A673 (cell line): ENCODE results near the gene DDHD1. TPM values are rescaled to one million over a fixed set of nuclear protein-coding genes. Genes with fewer than 3 reads are reported as not detected.

Source experiments
- BruUV-seq: library from RNA; stranded (reverse); fragments of 400-500 nt; replicated peaks from 2 replicates; lab custom pipeline; 2021; lab: Mats Ljungman, UMichigan
- CTCF ChIA-PET: fragments of 300-600 bp; sonication (Branson Sonifier 250); formaldehyde crosslinking; loops from one replicate; lab custom pipeline; 2022; ENCODE audit warnings: antibody characterized with exemption; lab: Charles Lee
- POLR2A ChIA-PET: fragments of 300-600 bp; sonication (Branson Sonifier 250); formaldehyde crosslinking; loops from one replicate; lab custom pipeline; 2022; ENCODE audit warnings: antibody characterized with exemption; ENCODE audit not compliant: low non-redundant PET; lab: Charles Lee
- DNase-seq: peaks from one replicate; pipeline ENCODE4 v3.0.0-alpha.2; 2015; ENCODE audit warnings: low spot score
- H3K27ac ChIP-seq: fragments of 200-600 bp; sonication (generic); 2 replicates; pipeline ENCODE4 v1.5.1; 2016; ENCODE audit warnings: mixed run types, low read depth, mild to moderate bottlenecking, mixed read lengths, antibody characterized with exemption, low read length; ENCODE audit not compliant: poor library complexity, severe bottlenecking
- H3K27me3 ChIP-seq: fragments of 200-600 bp; sonication (generic); replicated peaks from 2 replicates; pipeline ENCODE4 v1.6.1; 2017; ENCODE audit warnings: mixed run types, low read depth, mild to moderate bottlenecking, mixed read lengths, antibody characterized with exemption, low read length; ENCODE audit not compliant: insufficient read depth, poor library complexity
- H3K36me3 ChIP-seq: fragments of 200-600 bp; sonication (generic); 2 replicates; pipeline ENCODE4 v1.6.1; 2016; ENCODE audit warnings: mixed run types, mild to moderate bottlenecking, mixed read lengths, antibody characterized with exemption, low read length; ENCODE audit not compliant: insufficient read depth, poor library complexity, severe bottlenecking
- H3K4me1 ChIP-seq: fragments of 200-600 bp; sonication (generic); 2 replicates; pipeline ENCODE4 v1.6.1; 2017; ENCODE audit warnings: mixed run types, mild to moderate bottlenecking, mixed read lengths, antibody characterized with exemption, low read length; ENCODE audit not compliant: insufficient read depth, poor library complexity, severe bottlenecking
- H3K4me3 ChIP-seq: fragments of 200-600 bp; sonication (generic); 2 replicates; pipeline ENCODE4 v1.5.1; 2016; ENCODE audit warnings: low read depth, mixed run types, mild to moderate bottlenecking, mixed read lengths, low read length; ENCODE audit not compliant: poor library complexity, severe bottlenecking
- H3K9me3 ChIP-seq: fragments of 200-600 bp; sonication (generic); 2 replicates; pipeline ENCODE4 v1.6.1; 2016; ENCODE audit warnings: mixed run types, low read depth, mild to moderate bottlenecking, mixed read lengths, antibody characterized with exemption, low read length; ENCODE audit not compliant: poor library complexity, severe bottlenecking
- EZH2 ChIP-seq: fragments of 200-600 bp; sonication (generic); IDR thresholded peaks from 2 replicates; pipeline ENCODE4 v1.6.1; 2017; ENCODE audit warnings: borderline replicate concordance, low read depth, mild to moderate bottlenecking, mixed read lengths, antibody characterized with exemption, low read length; ENCODE audit not compliant: poor library complexity, severe bottlenecking
- intact Hi-C: fragments of 100-400 bp; cut with micrococcal nuclease; formaldehyde crosslinking; loops from one replicate; pipeline ENCODE4 v1.10.0; 2022; ENCODE audit not compliant: unreplicated experiment
- total RNA-seq: library from RNA; stranded (reverse); gene quantifications from 2 replicates; pipeline ENCODE4 v1.2.3, GENCODE V29; 2021
- TF ChIP-seq, protein P1 (sequence below): fragments of 300-800, 200-600 bp; sonication (generic); conservative IDR thresholded peaks from 2 replicates; pipeline ENCODE4 v1.5.1; 2017; ENCODE audit warnings: low read depth, mild to moderate bottlenecking, antibody characterized with exemption, low read length, moderate library complexity, mixed read lengths

Gene DDHD1
- total RNA-seq, 1 experiment from 2014 or later, result 21.9 TPM

DNA sequence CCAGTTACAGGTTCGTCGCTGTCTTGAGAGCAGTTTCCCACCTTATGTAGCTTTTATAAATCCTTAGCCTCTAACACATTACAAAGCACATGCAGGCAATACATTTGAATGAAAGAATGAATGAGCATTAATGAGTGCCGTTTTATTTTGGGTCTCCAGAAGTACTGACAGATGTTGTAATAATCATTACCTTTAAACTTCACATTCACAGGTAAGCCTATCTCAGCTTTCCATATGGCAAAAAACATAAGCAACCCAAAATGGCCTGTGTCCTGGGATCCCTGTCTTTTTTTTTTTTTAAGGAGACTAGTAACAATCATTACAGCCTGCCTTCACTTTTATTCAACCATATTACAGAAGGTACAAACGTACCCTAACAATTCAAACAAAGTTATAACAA lies 149.3 kb downstream of the DDHD1 start:
- Histone ChIP-seq H3K27ac (no peak overlapping the region), H3K36me3 (no peaks in the 10 kb centered on the region), H3K4me1 (no peaks in the 10 kb centered on the region), H3K9me3 (no peaks in the 10 kb centered on the region), H3K4me3 (no peak overlapping the region), H3K27me3 (no peaks in the 10 kb centered on the region)
- no peak for DNase-seq
- CTCF ChIA-PET, result no interaction called here
- POLR2A ChIA-PET, result no interaction called here
- intact Hi-C loops, result no loop called here
- no TSS peak for BruUV-seq
- no peak for TF ChIP-seq EZH2
- TF ChIP-seq, protein P1, sequence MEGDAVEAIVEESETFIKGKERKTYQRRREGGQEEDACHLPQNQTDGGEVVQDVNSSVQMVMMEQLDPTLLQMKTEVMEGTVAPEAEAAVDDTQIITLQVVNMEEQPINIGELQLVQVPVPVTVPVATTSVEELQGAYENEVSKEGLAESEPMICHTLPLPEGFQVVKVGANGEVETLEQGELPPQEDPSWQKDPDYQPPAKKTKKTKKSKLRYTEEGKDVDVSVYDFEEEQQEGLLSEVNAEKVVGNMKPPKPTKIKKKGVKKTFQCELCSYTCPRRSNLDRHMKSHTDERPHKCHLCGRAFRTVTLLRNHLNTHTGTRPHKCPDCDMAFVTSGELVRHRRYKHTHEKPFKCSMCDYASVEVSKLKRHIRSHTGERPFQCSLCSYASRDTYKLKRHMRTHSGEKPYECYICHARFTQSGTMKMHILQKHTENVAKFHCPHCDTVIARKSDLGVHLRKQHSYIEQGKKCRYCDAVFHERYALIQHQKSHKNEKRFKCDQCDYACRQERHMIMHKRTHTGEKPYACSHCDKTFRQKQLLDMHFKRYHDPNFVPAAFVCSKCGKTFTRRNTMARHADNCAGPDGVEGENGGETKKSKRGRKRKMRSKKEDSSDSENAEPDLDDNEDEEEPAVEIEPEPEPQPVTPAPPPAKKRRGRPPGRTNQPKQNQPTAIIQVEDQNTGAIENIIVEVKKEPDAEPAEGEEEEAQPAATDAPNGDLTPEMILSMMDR, result no peak

DNA sequence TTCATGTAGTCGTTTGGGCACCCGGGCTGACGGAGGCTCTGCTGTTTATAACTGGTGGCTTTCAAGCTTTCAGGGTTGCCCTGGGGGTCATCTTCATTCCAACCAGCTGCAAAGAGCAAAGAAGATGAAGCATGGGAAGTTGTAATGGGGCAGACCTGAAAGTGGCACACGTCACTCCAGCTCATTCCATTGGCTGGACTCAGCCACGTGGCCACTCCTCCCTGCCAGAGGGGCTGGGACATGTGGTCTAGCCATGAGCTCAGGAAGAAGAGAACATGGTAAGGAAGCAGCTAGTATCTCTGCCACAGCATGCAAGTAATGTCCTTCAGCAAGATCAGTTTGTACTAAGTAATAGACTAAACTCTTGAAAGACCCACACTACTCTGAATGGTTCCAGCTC lies 150.5 kb downstream of the DDHD1 start:
- DNase-seq, result no peak
- ChIA-PET POLR2A (no interaction called here), CTCF (no interaction called here)
- no peak overlapping the region for H3K4me3 ChIP-seq
- intact Hi-C loops, result no loop called here
- no peaks in the 10 kb centered on the region for H3K9me3 ChIP-seq
- BruUV-seq, result no TSS peak
- H3K27ac ChIP-seq, result no peak overlapping the region
- TF ChIP-seq EZH2, result no peak
- TF ChIP-seq, protein P1, result no peak
- H3K4me1 ChIP-seq, result no peaks in the 10 kb centered on the region
- H3K36me3 ChIP-seq, result no peaks in the 10 kb centered on the region
- H3K27me3 ChIP-seq, result no peaks in the 10 kb centered on the region

DNA sequence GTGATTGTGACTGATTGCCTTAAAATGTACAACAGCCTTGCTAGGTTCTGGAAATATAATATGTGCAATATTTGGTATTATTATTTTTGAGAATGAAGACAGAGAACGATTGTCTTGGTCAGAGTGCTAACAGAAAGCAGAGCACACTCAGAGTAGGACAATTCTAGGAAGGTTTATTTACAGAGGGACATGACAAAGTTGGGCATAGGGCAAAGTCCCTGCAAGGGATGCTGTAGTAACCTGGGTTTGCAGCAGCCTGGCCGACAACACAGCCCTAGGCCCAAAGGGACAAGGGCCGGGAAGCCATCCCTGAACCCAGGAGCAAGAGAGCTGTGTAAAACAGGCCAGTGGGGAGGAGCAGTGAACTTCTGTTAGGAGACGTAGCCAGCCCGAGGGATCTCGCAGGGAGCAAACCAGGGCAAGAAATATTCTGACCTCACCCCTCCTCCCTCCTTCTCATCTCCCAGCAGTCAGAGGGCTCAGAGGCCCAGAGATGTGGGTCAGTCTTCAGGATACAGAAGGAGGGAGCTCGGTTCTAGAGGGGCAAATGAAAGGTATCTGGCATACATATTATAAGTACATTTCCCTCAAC lies 151.2 kb downstream of the DDHD1 start:
- BruUV-seq, result no TSS peak
- H3K27ac ChIP-seq, result no peak overlapping the region
- H3K27me3 ChIP-seq, result no peaks in the 10 kb centered on the region
- intact Hi-C loops, result no loop called here
- H3K4me1 ChIP-seq, result no peaks in the 10 kb centered on the region
- DNase-seq, result no peak
- H3K9me3 ChIP-seq, result no peaks in the 10 kb centered on the region
- ChIA-PET CTCF (no interaction called here), POLR2A (no interaction called here)
- no peaks in the 10 kb centered on the region for H3K36me3 ChIP-seq
- TF ChIP-seq, protein P1, result no peak
- TF ChIP-seq EZH2, result no peak
- H3K4me3 ChIP-seq, result no peak overlapping the region
